GM18951 (cell line): ENCODE results near the gene TMEM38B.

Experiments used
- POLR2A ChIP-seq: IDR thresholded peaks from 4 replicates; pipeline ENCODE4 v1.6.1; 2011; ENCODE audit warnings: mild to moderate bottlenecking; ENCODE audit not compliant: insufficient read length, insufficient read depth; ENCODE audit errors: extremely low read depth
- in situ Hi-C: fragments of 300-500 bp; cut with MboI; formaldehyde crosslinking; loops from one replicate; pipeline ENCODE4 v1.12.0; 2022; ENCODE audit warnings: low sequenced_read_pairs, mixed read lengths, inconsistent platforms; ENCODE audit not compliant: unreplicated experiment

Gene TMEM38B

DNA sequence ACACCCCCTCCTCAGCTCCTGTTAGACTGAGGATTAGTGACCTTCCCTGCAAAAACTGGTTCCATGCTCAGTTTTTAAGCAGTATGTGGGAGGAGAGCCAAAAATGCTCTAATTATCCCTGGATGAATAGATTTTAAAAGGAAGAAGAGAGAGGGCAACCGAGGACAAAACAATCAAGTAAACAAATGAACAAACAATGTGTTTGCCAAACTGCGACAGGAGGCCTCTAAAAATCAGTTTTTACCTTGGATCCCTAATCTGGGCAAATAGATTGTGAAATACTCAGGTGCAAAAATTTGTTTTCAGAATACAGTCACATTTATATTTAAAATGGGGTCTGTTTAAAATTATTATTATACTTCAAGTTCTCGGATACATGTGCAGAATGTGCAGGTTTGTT, 23.6 kb upstream of the TMEM38B start:
- TF ChIP-seq POLR2A = no peak
- in situ Hi-C loops = no loop called here

DNA sequence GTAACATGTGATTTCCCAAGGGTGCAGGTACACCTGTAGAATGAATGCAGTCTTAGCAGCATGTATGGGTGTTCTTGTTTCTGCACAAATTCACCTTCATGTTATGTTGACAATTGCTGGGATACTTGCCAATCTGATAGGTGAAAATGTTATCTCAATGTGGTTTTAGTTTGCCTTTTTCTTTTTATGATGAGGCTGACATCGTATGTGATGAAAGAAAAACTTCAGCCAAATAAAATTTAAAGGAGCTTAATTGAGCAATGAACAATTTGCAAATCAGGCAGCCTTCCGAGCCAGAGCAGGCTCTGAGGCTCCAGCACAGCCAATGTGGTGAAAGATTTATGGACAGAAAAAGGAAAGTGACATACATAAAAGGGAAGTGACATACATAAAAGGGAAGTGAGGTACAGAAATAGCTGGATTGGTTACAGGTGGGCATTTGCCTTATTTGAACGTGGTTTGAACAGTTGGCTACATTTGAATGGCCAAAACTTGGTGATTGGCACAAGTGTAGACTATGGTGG, 21.6 kb upstream of the TMEM38B start:
- in situ Hi-C loops = no loop called here
- no peak for TF ChIP-seq POLR2A

DNA sequence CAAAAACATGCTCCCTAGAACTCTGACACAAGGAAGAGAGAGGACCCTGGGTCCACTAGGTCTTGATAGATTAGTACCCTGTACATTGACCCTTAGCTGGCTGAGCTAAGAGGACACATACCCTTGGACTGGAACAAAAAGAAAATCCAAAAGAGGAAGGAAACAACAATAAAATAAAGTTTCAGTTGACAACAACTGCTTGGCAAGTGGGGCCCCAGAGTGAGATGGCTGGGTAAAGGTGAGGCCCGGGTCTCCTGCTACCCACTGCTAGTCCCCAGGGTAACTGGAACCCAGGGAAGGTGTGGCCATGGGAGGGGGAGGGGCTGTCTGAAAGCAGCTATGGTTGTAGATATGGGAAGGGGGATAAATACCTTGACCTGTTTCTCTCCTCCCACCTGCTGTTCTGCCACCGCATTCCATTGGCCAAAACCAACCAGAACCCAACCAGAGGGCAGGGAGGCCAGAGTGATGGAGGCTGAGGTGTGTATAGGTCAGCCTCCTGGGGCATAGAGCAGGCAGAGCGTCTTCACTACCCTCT, 20.4 kb upstream of the TMEM38B start:
- in situ Hi-C loops = no loop called here
- no peak for TF ChIP-seq POLR2A

DNA sequence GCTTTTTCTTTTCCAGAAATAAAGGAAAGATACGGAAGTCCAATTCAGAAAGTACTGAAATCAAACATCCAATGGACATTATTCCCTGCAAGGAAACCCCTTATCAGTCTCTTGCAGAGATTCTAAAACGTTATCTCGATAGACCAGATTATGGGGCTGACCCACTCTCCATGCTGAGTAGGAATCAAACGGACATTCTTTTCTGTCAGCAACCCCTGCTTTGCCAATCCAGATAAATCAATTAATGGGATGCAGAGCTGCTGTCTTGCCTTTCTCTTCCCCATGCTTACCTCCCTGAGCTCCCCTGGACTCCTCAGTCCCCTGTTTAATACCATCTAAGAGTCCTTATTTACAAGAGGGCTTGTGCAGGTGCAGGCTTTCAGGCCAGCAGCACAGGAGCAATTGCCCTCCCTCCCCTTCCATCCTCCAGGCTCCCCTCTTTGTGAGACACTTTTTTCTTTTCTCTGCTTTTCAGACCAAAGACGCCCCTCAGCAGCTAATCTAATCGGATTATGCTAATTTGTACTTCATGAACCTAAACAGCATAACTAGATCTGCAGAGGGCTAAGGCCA, 17.9 kb upstream of the TMEM38B start:
- TF ChIP-seq POLR2A = no peak
- in situ Hi-C loops = no loop called here

DNA sequence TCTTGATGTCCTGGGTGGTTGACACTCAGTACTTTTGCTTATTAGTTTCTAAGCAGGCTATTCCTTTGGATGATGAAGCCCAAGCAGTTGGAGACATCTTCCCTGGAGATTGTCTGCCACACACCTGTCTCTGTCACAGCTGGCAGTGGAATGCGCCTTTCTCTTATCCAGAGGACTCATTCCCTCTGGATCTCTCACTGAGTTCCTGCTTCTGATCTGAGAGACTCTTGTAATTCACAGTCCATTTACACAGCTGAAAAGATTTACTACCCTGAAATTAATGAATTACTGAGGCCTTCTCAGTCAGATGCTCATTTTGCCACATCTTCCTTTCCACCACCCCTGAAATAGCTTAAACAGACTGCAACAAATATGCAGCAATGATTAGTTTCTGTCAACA, 16.2 kb upstream of the TMEM38B start:
- in situ Hi-C loops = no loop called here
- no peak for TF ChIP-seq POLR2A

DNA sequence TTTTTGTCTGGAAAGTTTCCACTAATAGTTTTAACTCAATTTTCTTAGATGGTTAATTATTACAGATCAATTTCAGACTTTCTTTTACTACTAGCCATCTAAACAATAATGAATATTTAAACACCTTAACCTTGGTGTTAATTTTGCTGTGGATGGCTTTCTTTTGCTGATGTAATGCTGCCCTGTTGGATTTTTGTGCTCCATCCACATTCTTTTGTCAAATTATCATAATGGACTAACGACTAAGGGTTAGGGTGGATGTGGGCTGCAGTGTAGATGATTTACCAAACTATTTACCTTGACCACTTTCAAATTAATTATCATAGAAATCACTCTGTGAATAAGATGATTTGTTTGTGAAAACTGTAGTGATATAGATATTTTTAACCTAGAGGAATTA, 15.6 kb upstream of the TMEM38B start:
- no peak for TF ChIP-seq POLR2A
- in situ Hi-C loops = no loop called here

DNA sequence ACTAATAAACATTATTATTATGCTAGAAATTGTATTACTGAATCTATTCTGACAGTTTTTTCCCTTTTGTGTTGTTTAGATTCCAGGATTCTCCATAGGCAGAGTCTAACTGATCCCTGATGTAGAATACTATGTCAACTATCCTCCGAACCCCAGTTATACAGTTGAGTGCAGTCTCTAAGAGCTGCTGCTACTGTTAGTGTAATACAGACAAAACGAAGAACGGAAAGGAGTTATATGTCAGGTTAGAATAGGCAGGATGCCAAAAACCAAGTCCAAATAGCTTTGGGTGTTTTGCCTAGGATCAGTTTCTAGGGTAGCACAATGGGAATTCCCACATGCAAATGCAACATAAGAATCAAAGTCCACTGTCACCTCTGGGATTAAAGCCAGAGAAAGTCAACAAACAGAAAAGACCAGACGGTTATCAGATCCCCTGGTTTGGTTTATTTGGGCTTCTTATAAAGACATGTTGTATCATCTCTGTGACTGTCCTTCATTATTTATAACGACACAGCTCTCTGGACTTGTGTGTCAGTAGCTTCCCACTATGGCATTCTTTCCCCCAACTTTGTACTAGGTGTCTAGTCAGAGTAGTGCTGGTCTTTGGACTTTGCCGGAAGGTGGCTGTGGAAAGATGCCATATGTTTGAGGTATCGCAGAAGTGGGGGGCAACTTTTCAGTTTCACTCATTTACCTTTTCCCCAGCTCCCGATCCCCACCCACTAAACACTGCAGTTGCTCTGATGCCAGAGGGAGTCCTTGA, 14.9 kb upstream of the TMEM38B start:
- in situ Hi-C loops = no loop called here
- no peak for TF ChIP-seq POLR2A

DNA sequence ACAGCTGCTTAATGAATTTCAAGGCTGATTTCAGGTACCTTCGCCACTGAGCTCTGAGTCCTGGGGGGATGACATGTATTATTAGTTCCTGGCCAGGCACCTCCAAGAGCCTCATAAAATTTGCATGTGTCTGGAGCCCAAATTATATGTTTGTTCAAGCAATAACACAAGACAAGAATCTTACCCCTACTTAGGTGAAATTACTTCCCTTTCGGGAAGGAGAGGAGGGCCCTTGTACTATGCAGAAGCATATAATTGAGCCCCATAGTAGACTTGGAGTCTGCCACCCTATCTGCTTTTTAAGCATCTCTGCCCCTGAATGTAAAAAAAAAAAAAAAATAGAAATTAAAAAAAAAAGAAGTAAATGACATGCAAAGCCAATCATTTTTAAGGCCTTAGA, 13.0 kb upstream of the TMEM38B start:
- no peak for TF ChIP-seq POLR2A
- in situ Hi-C loops = no loop called here

DNA sequence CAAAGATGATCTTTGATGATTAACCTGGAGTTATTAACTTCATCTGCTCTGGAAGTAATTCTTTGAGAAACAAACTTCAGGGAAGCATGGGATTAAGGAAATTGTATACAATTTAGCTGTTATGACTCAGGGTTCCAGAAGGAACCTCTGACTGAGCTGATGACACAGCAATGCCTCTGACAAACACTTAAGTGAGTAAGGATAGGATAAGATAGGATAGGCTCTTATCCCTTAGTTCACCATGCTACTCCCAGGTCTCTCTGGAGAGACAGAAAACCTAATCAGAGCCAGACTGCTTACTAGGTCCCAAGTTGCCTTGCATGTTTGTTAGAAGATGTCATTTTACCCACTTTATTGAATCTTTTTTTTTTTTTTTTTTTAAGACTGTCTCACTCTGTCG, 12.6 kb upstream of the TMEM38B start:
- in situ Hi-C loops = no loop called here

DNA sequence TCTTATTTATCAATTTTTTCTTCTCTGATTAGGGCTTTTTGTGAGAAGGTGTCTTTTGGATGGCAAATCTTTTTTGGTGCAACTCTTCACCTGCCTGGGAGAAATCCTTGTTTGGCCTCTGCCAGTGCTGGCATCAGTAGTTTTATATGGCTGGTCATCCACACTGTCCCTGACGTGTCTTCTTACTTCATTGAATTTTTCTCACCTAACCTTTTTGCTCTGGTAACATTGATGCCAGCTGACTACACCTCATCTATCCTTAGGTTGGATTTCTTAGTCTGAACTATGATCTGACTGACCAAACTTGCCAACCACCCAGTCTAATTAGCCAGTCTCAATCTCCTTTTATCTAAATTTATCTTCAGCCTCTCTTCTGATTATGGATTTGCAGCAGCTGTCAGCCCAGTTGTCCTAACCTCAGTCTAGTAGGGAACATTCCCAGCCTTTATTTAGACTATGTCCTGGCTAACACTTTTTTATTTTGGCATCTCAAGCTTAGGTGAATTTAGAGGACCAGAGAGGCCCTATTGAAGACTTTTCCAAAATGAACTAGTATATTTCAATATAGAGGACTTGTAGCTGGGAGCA, 10.6 kb upstream of the TMEM38B start:
- TF ChIP-seq POLR2A = no peak
- in situ Hi-C loops = no loop called here

More for the DNA sequence above, 12.6 kb upstream of the TMEM38B start:
- TF ChIP-seq POLR2A = no peak

DNA sequence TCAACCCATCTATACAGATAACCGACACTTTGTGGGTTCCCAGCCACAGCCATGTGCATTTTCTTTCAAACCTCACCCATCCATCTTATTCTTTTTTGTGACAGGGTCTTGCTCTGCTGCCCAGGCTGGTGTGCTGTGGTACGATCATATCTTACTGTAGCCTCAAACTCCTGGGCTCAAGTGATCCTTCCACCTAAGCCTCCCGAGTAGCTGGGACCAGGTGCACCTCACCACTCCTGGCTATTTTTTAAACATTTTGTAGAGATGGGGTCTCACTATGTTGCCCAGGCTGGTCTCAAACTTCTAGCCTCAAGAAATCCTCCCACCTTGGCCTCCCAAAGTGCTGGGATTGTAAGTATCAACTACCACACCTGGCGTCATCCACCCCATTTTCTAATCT, 7.4 kb upstream of the TMEM38B start:
- no peak for TF ChIP-seq POLR2A
- in situ Hi-C loops = no loop called here

DNA sequence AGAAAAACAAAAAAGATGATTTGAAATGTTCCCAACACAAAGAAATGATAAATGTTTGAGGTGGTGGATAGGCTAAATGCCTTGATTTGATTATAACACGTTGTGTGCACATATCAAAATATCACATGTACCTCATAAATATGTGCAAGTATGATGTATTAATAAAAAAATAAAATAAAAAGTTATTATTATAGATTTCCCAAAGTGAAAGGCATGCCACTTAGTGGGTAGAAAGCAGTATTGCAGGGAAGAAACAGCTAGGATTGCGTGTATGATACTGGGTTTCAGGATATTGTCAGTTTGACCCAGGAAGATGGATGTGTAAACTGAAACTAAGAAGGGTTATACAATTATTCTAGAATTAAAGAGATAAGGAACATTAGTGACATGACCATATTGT, 3.6 kb upstream of the TMEM38B start:
- no peak for TF ChIP-seq POLR2A
- in situ Hi-C loops = no loop called here

DNA sequence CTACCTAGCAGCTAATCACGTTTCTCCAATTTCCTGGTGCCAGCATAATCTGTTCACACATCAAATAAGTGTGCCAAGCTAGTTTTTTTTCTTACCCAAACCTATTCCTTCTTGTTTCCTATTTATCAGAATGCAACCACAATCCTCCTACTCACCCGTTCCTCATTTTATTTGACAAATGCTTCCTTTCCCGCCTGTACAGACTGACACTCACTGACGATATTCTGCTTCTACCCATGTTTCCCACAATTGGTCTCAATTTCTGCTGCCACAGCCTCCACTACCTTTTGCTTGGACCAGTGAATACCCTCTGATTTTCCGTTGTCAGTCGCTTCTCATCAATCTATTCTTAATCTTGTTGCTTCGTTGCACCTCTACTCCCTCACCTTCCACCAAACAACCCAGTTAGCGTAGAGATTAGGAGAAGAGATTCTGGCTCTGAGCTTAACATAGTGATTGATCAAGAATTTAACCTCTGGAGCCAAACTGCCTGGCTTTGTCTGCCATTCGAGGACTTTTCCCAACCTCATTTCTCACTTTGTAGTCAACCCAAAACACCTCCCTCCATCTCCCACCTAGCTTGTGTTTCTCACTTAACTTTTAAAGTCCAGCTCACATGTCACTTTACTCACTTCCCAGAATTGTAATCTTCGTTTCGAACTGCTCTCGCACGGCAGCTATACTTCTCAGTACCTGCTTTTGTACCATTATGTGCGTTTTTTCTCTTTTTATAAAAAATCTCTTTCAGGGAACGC, 729 bp upstream of the TMEM38B start:
- TF ChIP-seq POLR2A = no peak
- in situ Hi-C loops = no loop called here

DNA sequence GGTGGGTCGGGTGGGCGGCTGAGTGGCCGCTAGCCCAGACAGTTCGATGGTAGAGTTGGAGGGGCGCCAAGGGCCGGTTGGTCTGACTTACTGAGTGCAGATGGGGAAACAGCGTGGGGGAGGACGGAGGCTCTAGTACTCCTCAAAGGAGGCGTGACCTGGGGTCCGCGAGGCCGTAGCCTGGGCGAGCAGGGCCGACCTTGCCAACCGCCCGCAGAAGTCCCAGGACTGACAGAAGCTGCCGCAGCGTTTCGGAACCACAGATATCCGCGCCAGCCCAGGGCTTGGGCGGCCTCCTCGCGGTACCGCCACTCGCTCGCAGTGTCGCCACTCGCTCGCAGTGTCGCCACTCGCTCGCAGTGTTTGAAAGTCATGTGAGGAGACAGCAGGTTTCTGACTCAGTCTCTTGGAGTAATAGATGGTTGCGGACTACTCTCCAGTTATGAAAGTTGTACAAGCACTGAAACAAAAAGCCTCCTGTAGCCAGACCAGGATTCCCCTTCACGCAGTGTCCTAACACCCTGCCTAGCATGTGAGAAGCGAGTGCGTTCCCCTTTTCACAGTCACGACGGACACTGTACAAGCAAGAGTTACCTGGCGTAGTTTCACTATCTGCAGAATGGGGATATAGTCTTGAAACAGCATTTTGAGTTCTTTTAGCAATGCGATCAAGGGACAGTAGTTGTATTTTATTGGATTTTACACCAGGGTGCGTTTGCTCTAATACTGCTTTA, 674 bp downstream of the TMEM38B start:
- in situ Hi-C loops = no loop called here
- TF ChIP-seq POLR2A = no peak
